Gastrocnemius medialis (tissue), 4 donors: ENCODE results near the gene PTGIS. TPM values are rescaled to one million over a fixed set of nuclear protein-coding genes. Genes with fewer than 3 reads are reported as not detected.
A peak's percentile ranks its signal among the peaks of the same experiment; 100 is the strongest.

Experiments used
- ATAC-seq, 2 donors: fragments of 150-250 bp; one replicate each; pipeline ENCODE4 v1.9.1; 2016
- DNase-seq, 2 donors: peaks; one replicate each; pipeline ENCODE4 v3.0.0-alpha.2; 2019
- H3K27ac ChIP-seq, 4 donors: fragments of 200-600 bp; sonication (generic); 1 replicate in 1 of 4; 2 replicates in 3 of 4; pipeline ENCODE4 v1.5.1; 2016 to 2018; ENCODE audit warnings: mild to moderate bottlenecking in 2 of 4, moderate library complexity in 1 of 4
- H3K27me3 ChIP-seq, 3 donors: fragments of 200-600 bp; sonication (generic) in 2 of 3; 1 replicate in 1 of 3; 2 replicates in 2 of 3; pipeline versions ENCODE4 v1.5.1 to v1.6.0; 2016 to 2019; ENCODE audit warnings: mild to moderate bottlenecking in 1 of 3, moderate library complexity in 1 of 3
- H3K36me3 ChIP-seq, 2 donors: fragments of 200-600 bp; sonication (generic) in 1 of 2; one replicate each; pipeline ENCODE4 v1.5.1; 2017 to 2018
- H3K4me1 ChIP-seq, 2 donors: fragments of 200-600 bp; sonication (generic) in 1 of 2; one replicate each; pipeline ENCODE4 v1.5.1; 2016 to 2017; ENCODE audit warnings: mild to moderate bottlenecking in 2 of 2
- H3K4me3 ChIP-seq, 4 donors: fragments of 200-600 bp; sonication (generic) in 3 of 4; 1 replicate in 1 of 4; 2 replicates in 3 of 4; pipeline ENCODE4 v1.5.1; 2016 to 2019; ENCODE audit warnings: mild to moderate bottlenecking in 2 of 4
- H3K9me3 ChIP-seq, 3 donors: fragments of 200-600 bp; sonication (generic) in 2 of 3; 1 replicate in 1 of 3; 2 replicates in 2 of 3; pipeline ENCODE4 v1.5.1; 2016 to 2019
- CTCF ChIP-seq, 5 experiments: fragments of 450-650 bp in 3 of 5; fragments of 200-600 bp in 2 of 5; sonication (generic) in 2 of 5; IDR thresholded peaks in 4 of 5; conservative IDR thresholded peaks in 1 of 5; 1 replicate in 4 of 5; 2 replicates in 1 of 5; pipeline ENCODE4 v1.5.1; 2016 to 2019; ENCODE audit warnings: antibody characterized with exemption in 5 of 5, mild to moderate bottlenecking in 3 of 5, moderate library complexity in 3 of 5
- POLR2A ChIP-seq, 2 donors: fragments of 450-650 bp; IDR thresholded peaks; one replicate each; pipeline ENCODE4 v1.6.1; 2017; ENCODE audit warnings: antibody characterized with exemption in 2 of 2, mild to moderate bottlenecking in 2 of 2, moderate library complexity in 2 of 2
- in situ Hi-C, 4 donors: fragments of 200-750 bp; cut with MboI; loops; one replicate each; pipeline versions ENCODE4 v1.15.0 to v1.8.0; 2017; ENCODE audit warnings: low sequenced_read_pairs in 4 of 4
- intact Hi-C: fragments of 100-400 bp; cut with DNase I; formaldehyde crosslinking; loops from one replicate; pipeline ENCODE4 v1.15.1; 2023; ENCODE audit warnings: low total_unique reads
- total RNA-seq, 4 donors: library from RNA; depleted of rRNA; stranded (reverse); fragments of >200 nt; gene quantifications; one replicate each; pipeline versions ENCODE4 v1.1.0 to v1.2.3, GENCODE V29; 2016

Gene PTGIS
- total RNA-seq, 4 donors from 2014 or later: 4.5 to 13.1 (median 9.5) TPM

- Histone ChIP-seq H3K27me3 (no peaks in the 10 kb centered on the region), H3K4me1 (no peaks in the 10 kb centered on the region), H3K4me3 (no peak overlapping the region), H3K9me3 (no peaks in the 10 kb centered on the region), H3K27ac (no peak overlapping the region), H3K36me3 (no peaks in the 10 kb centered on the region)
- DNase-seq (no peak), ATAC-seq (no peak)
- in situ Hi-C loops (no loop called here), intact Hi-C loops (no loop called here)
- TF ChIP-seq CTCF (IDR thresholded peaks at IDR 0.05 in 4 of 5, conservative IDR thresholded peaks at IDR 0.05 in 1 of 5): no peak
- no peak for TF ChIP-seq POLR2A (IDR thresholded peaks at IDR 0.05)
Measured at GRCh38 chr20:49595346-49595745, 27.4 kb upstream of the PTGIS start.

DNA sequence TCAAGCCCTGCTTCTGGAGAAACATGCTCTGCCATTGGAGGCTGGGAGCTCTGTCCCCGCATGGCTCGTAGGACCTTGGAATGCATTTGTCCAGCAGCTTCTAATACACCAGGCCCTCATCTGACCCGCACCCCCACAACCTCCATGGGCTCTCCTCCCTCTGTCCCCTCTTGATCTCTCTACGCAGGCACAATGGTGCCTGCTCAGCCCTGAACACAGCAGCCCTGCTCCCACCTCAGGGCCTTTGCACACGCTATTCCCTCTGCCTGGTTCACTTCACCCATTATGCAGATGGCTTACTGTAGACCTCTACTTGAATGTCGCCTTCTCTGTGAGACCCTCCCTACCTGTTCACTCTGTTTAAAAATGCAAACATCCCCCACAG lies 27.0 kb upstream of the PTGIS start:
- H3K36me3 ChIP-seq: no peaks in the 10 kb centered on the region
- DNase-seq (no peak), ATAC-seq (no peak)
- no peaks in the 10 kb centered on the region for H3K4me1 ChIP-seq
- no peak overlapping the region for H3K4me3 ChIP-seq
- TF ChIP-seq POLR2A (IDR thresholded peaks at IDR 0.05) (no peak), CTCF (IDR thresholded peaks at IDR 0.05 in 4 of 5, conservative IDR thresholded peaks at IDR 0.05 in 1 of 5) (no peak)
- no peaks in the 10 kb centered on the region for H3K9me3 ChIP-seq
- in situ Hi-C loops (no loop called here), intact Hi-C loops (no loop called here)
- peak overlapping the region in 3 of 4 donors; percentile 59 to 62 (median 62) for H3K27ac ChIP-seq
- H3K27me3 ChIP-seq: no peaks in the 10 kb centered on the region

- TF ChIP-seq POLR2A (IDR thresholded peaks at IDR 0.05): no peak
- peak overlapping the region in 3 of 4 donors; percentile 59 to 62 (median 62) for H3K27ac ChIP-seq
- intact Hi-C loops: no loop called here
- no peaks in the 10 kb centered on the region for H3K27me3 ChIP-seq
- no peaks in the 10 kb centered on the region for H3K9me3 ChIP-seq
- in situ Hi-C loops: no loop called here
- no peaks in the 10 kb centered on the region for H3K4me1 ChIP-seq
- H3K4me3 ChIP-seq: no peak overlapping the region
- peak; percentile 54 to 78 for DNase-seq
- H3K36me3 ChIP-seq: no peaks in the 10 kb centered on the region
- ATAC-seq: peak; percentile 71 to 78
Measured at GRCh38 chr20:49594143-49594930, 26.4 kb upstream of the PTGIS start.

GRCh38 chr20:49593466-49594142 lies 25.7 kb upstream of the PTGIS start:
- Histone ChIP-seq H3K9me3 (no peaks in the 10 kb centered on the region), H3K27ac (peak overlapping the region in 3 of 4 donors; percentile 15 to 59 (median 37)), H3K36me3 (no peaks in the 10 kb centered on the region), H3K4me1 (no peaks in the 10 kb centered on the region), H3K4me3 (no peak overlapping the region), H3K27me3 (no peaks in the 10 kb centered on the region)
- DNase-seq: no peak
- no peak for ATAC-seq
- in situ Hi-C loops: no loop called here
- no peak for TF ChIP-seq CTCF (IDR thresholded peaks at IDR 0.05 in 4 of 5, conservative IDR thresholded peaks at IDR 0.05 in 1 of 5)
- intact Hi-C loops: no loop called here

GRCh38 chr20:49592120-49592519 lies 24.2 kb upstream of the PTGIS start:
- Histone ChIP-seq H3K4me1 (no peaks in the 10 kb centered on the region), H3K9me3 (no peaks in the 10 kb centered on the region), H3K27ac (no peak overlapping the region), H3K27me3 (no peaks in the 10 kb centered on the region), H3K36me3 (no peaks in the 10 kb centered on the region), H3K4me3 (no peak overlapping the region)
- intact Hi-C loops (no loop called here), in situ Hi-C loops (no loop called here)
- ATAC-seq (no peak), DNase-seq (no peak)
- TF ChIP-seq POLR2A (IDR thresholded peaks at IDR 0.05) (no peak), CTCF (IDR thresholded peaks at IDR 0.05 in 4 of 5, conservative IDR thresholded peaks at IDR 0.05 in 1 of 5) (no peak)
